ENCODE measurements around the gene HS1BP3. TPM values are rescaled to one million over a fixed set of nuclear protein-coding genes. Genes with fewer than 3 reads are reported as not detected.

Gene HS1BP3
- total and polyA plus RNA-seq, 2 of the 13 experiments (the other 11 are each of a cell fraction or from before 2014, with no cell fraction given) = 15.2 to 22.0 TPM

DNA sequence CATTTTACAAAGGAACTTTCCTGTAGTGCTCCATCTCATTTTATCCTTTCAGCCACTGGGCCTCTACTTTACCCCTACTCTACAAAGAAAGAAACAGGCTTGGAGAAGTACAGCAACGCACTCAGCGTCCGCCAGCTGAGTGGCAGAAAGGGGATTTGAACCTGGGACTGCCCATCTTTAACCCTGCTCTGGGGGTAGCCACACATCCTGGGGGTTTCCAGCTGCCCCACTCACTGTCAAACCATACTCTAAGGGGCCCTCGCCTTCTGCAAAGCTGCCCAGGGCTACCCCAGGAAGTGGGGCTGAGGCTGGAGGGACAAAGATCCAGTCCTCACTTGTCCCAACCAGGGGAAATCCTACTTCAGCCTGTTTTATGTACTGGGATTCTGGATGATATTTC, 17.9 kb downstream of the HS1BP3 start:
- H3K9ac ChIP-seq (ENCODE audit: insufficient read depth, low read depth, low read length) = no peak overlapping the region
- peaks cover 0 to 1% of the 10 kb centered on the region in 2 experiments; a peak in 1 of 5 replicates for H3K36me3 ChIP-seq (replicated peaks in 1 of 2; ENCODE audit: control insufficient read depth in 1 of 2, insufficient read depth in 2 of 2, low read length in 2 of 2)
- H4K20me1 ChIP-seq (ENCODE audit: insufficient read depth, low read length) = no peaks in the 10 kb centered on the region
- ChIA-PET CTCF (ENCODE audit: low intra/inter-chr PET ratio, low total read pairs) (interaction anchor here (4.1 kb wide), 1 partner anchor 190 kb away, joined by 51 read pairs; no protein-coding TSS in a partner anchor), POLR2A (interaction anchor here (1.6 to 3.7 kb wide), 6 partner anchors 36 to 186 kb away, joined by 4 to 84 read pairs (median 7); partner anchors contain the start of gene RHOB)
- DNase-seq (ENCODE audit: low spot score) (no peak), ATAC-seq (no peak), FAIRE-seq (no peak)
- BruUV-seq (replicated peaks) = no TSS peak
- H3K9me3 ChIP-seq (ENCODE audit: low read length) = no peaks in the 10 kb centered on the region
- intact Hi-C loops (cut with micrococcal nuclease; ENCODE audit: unreplicated experiment) = no loop called here
- no peak overlapping the region for H2AFZ ChIP-seq (ENCODE audit: low read length)
- peaks cover 57% of the 10 kb centered on the region for H3K4me1 ChIP-seq (ENCODE audit: insufficient read depth, low read length)
- no peaks in the 10 kb centered on the region for H3K27me3 ChIP-seq (ENCODE audit: control insufficient read depth in 1 of 2, insufficient read depth in 2 of 2, low read length in 2 of 2)
- TF ChIP-seq TFAP4 (IDR thresholded peaks at IDR 0.05; ENCODE audit: borderline replicate concordance, low read depth) (no peak), NFYC (CRISPR knock-in tag; IDR thresholded peaks at IDR 0.05) (no peak), KDM2A (CRISPR knock-in tag; IDR thresholded peaks at IDR 0.05; ENCODE audit: borderline replicate concordance, low read depth) (no peak), KDM6A (CRISPR knock-in tag; IDR thresholded peaks at IDR 0.05; ENCODE audit: low read depth) (no peak), SCMH1 (CRISPR knock-in tag; IDR thresholded peaks at IDR 0.05; ENCODE audit: borderline replicate concordance) (no peak), FOXJ3 (CRISPR knock-in tag; IDR thresholded peaks at IDR 0.05; ENCODE audit: borderline replicate concordance) (no peak), NFATC3 (CRISPR knock-in tag; IDR thresholded peaks at IDR 0.05) (no peak), ZNF260 (CRISPR knock-in tag; IDR thresholded peaks at IDR 0.05; ENCODE audit: borderline replicate concordance, low read depth) (no peak), ZBTB26 (CRISPR knock-in tag; IDR thresholded peaks at IDR 0.05; ENCODE audit: borderline replicate concordance) (no peak), E2F2 (CRISPR knock-in tag; IDR thresholded peaks at IDR 0.05; ENCODE audit: borderline replicate concordance) (no peak)
- no peaks in the 10 kb centered on the region for H3K79me2 ChIP-seq (ENCODE audit: insufficient read depth, low read length)
- H3K4me2 ChIP-seq (ENCODE audit: low read depth, low read length) = no peak overlapping the region
- H3K4me3 ChIP-seq (replicated peaks in 1 of 3; ENCODE audit: insufficient read depth in 1 of 3, low read depth in 2 of 3, low read length in 3 of 3) = no peak overlapping the region
- in situ Hi-C loops (cut with HindIII; ENCODE audit: extremely low pct_ligation_motif_present, low pct_unique_long_range_greater_than_20kb) = no loop called here
- no peak overlapping the region for H3K27ac ChIP-seq (ENCODE audit: extremely low read length, insufficient read depth, low read length)
- 90% methylated on average over 4 of the region's 4 CpGs for WGBS (ENCODE audit: low lambda C conversion rate)

Measured in HepG2 (cell line).